Measurements from ENCODE around the gene SKAP2.

GRCh38 chr7:26673858-26674257, 190.5 kb downstream of the SKAP2 start:
- no peak for TF ChIP-seq YY1 (IDR thresholded peaks at IDR 0.05; ENCODE audit: insufficient read depth, insufficient read length)
- TF ChIP-seq SUZ12 (IDR thresholded peaks at IDR 0.05; ENCODE audit: extremely low read depth, insufficient read depth, insufficient read length), result no peak
- no peak for TF ChIP-seq ZNF274 (IDR thresholded peaks at IDR 0.05; ENCODE audit: low read depth, low read length)

All from NT2/D1 (cell line).